ENCODE data around the gene PPP2R5E.
A peak's percentile ranks its signal among the peaks of the same experiment; 100 is the strongest.

The PPP2R5E gene

GRCh38 chr14:63448841-63449240 is 94.3 kb downstream of the PPP2R5E start:
- no peak overlapping the region for H3K4me3 ChIP-seq (ENCODE audit: low read depth, low read length)
- TF ChIP-seq, protein P1, sequence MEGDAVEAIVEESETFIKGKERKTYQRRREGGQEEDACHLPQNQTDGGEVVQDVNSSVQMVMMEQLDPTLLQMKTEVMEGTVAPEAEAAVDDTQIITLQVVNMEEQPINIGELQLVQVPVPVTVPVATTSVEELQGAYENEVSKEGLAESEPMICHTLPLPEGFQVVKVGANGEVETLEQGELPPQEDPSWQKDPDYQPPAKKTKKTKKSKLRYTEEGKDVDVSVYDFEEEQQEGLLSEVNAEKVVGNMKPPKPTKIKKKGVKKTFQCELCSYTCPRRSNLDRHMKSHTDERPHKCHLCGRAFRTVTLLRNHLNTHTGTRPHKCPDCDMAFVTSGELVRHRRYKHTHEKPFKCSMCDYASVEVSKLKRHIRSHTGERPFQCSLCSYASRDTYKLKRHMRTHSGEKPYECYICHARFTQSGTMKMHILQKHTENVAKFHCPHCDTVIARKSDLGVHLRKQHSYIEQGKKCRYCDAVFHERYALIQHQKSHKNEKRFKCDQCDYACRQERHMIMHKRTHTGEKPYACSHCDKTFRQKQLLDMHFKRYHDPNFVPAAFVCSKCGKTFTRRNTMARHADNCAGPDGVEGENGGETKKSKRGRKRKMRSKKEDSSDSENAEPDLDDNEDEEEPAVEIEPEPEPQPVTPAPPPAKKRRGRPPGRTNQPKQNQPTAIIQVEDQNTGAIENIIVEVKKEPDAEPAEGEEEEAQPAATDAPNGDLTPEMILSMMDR (IDR thresholded peaks at IDR 0.05; ENCODE audit: low read depth, low read length): no peak

DNA sequence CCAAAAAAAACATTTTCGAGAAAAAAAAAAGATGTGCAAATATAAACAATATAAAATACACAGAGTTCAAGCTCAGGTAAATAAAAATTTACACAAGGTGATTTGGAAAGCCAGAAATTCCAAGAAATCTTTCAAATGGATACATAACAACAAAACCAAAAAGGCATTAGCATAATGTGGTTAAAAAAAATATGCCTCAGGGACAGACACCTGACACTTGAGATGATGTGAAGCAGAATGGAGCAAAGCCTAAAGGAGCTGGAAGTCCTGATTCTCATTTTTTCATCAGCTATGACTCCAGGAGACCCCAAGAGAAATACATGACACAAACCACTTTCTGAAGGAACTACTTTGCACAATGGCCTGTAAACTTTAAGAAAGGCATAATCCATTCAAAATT is 98.6 kb downstream of the PPP2R5E start:
- no peak overlapping the region for H3K4me3 ChIP-seq (ENCODE audit: low read depth, low read length)
- TF ChIP-seq, protein P1 (IDR thresholded peaks at IDR 0.05; ENCODE audit: low read depth, low read length): no peak

GRCh38 chr14:63443988-63444387 is 99.2 kb downstream of the PPP2R5E start:
- H3K4me3 ChIP-seq (ENCODE audit: low read depth, low read length): no peak overlapping the region
- TF ChIP-seq, protein P1 (IDR thresholded peaks at IDR 0.05; ENCODE audit: low read depth, low read length): no peak

DNA sequence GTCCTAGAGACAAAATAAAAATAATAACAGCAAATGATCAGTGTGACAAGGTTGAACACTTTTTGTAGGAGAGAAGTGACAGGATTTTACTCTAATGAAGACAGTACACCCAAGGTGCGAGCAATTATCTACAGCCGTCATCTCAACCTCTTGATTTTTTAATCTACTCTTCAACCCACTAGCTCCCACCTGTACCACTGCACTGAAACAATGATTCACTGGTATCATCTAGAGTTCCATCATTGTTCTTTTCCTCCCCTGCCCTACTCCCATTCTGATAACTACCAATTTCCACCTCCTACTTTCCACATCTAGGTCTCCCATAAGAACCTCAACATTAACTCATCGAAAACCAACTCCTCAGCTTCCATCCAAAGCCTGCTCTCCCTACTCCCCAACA is 99.8 kb downstream of the PPP2R5E start:
- TF ChIP-seq, protein P1 (IDR thresholded peaks at IDR 0.05; ENCODE audit: low read depth, low read length): no peak

GRCh38 chr14:63438065-63438757 is 105.0 kb downstream of the PPP2R5E start:
- peak overlapping the region; percentile 27; the same call in 1 of the 2 replicates for H3K4me3 ChIP-seq (ENCODE audit: low read depth, low read length)

More for the DNA sequence above, 99.8 kb downstream of the PPP2R5E start:
- H3K4me3 ChIP-seq (ENCODE audit: low read depth, low read length): no peak overlapping the region

DNA sequence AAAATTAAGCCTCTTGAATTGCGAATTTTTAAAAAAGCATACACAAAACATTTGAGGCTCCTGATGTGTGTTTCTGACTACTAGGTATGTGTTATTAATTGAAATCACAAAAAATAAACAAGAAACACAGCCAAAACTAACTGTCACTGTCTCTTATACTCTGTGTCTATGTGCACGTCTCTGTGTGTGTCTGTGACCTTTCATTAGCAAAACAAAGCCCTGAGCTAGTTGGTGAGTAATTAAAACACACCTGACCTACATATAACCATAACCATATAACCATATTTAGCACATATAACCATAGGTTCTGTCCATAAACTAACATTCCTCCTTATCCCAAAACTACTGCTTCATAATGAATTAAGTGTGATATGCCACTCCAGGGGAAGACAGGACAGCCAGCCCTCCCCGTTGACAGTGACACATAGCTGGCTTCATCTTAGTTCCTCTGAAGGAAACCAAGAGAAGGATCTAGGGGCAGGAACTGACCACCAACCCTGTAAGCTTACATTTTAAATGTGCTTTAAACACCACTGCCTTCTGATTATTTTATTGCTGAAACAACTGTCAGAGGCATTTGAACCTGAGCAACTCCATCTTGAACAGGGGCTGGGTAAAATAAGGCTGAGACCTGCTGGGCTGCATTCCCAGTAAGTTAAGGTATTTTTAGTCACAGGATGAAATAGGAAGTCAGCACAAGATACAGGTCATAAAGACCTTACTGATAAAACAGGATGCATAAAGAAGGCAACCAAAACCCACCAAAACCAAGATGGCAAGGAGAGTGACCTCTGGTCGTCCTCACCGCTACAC is 106.7 kb downstream of the PPP2R5E start:
- no peak overlapping the region for H3K4me3 ChIP-seq (ENCODE audit: low read depth, low read length)
- TF ChIP-seq, protein P1 (IDR thresholded peaks at IDR 0.05; ENCODE audit: low read depth, low read length): no peak

More at GRCh38 chr14:63438065-63438757, 105.0 kb downstream of the PPP2R5E start:
- TF ChIP-seq, protein P1 (IDR thresholded peaks at IDR 0.05; ENCODE audit: low read depth, low read length): no peak

GRCh38 chr14:63435838-63436237 is 107.3 kb downstream of the PPP2R5E start:
- H3K4me3 ChIP-seq (ENCODE audit: low read depth, low read length): no peak overlapping the region
- TF ChIP-seq, protein P1 (IDR thresholded peaks at IDR 0.05; ENCODE audit: low read depth, low read length): no peak
